GM21360 (cell line): Measurements from ENCODE around the gene PNLDC1.

Experiments
- ATAC-seq: cut with Tn5 transposase; IDR thresholded peaks from one replicate; pipeline ENCODE4 v1.9.1; 2021; ENCODE audit warnings: mild to moderate bottlenecking, moderate library complexity; ENCODE audit not compliant: unreplicated experiment

Gene PNLDC1

GRCh38 chr6:159800141-159800865, at the start of gene PNLDC1:
Gene PNLDC1, plus strand, starts transcription at chr6:159800276. Its CDS starts 32 bp downstream, at chr6:159800308.
- ATAC-seq: no peak

- ATAC-seq: no peak
Observed at GRCh38 chr6:159751448-159751847, 48.6 kb upstream of the PNLDC1 start.

- ATAC-seq: no peak
Observed at GRCh38 chr6:159753081-159753872, 46.8 kb upstream of the PNLDC1 start.

GRCh38 chr6:159754401-159754800, 45.7 kb upstream of the PNLDC1 start:
- ATAC-seq: no peak

GRCh38 chr6:159754959-159755914, 44.8 kb upstream of the PNLDC1 start:
- no peak for ATAC-seq

GRCh38 chr6:159756508-159756907, 43.6 kb upstream of the PNLDC1 start:
- ATAC-seq: no peak

GRCh38 chr6:159758031-159759001, 41.8 kb upstream of the PNLDC1 start:
- ATAC-seq: no peak

- ATAC-seq: no peak
Observed at GRCh38 chr6:159759645-159760044, 40.4 kb upstream of the PNLDC1 start.

GRCh38 chr6:159760602-159761057, 39.4 kb upstream of the PNLDC1 start:
- no peak for ATAC-seq

GRCh38 chr6:159761129-159761872, 38.8 kb upstream of the PNLDC1 start:
- no peak for ATAC-seq

GRCh38 chr6:159761873-159762680, 38.0 kb upstream of the PNLDC1 start, which contains the start of gene ACAT2:
Gene ACAT2, plus strand, starts transcription at chr6:159762045. Its CDS starts 43 bp downstream, at chr6:159762088.
- peak; percentile 97 for ATAC-seq

GRCh38 chr6:159762681-159763293, 37.3 kb upstream of the PNLDC1 start:
- no peak for ATAC-seq

- no peak for ATAC-seq
Observed at GRCh38 chr6:159766906-159767305, 33.2 kb upstream of the PNLDC1 start.

- no peak for ATAC-seq
Observed at GRCh38 chr6:159769470-159769869, 30.6 kb upstream of the PNLDC1 start.

GRCh38 chr6:159772196-159772595, 27.9 kb upstream of the PNLDC1 start:
- no peak for ATAC-seq

- no peak for ATAC-seq
Observed at GRCh38 chr6:159777240-159777904, 22.7 kb upstream of the PNLDC1 start.

- no peak for ATAC-seq
Observed at GRCh38 chr6:159778131-159778530, 21.9 kb upstream of the PNLDC1 start.
